Cardiac septum (tissue), 1 donor: ENCODE results near the gene QPCT. TPM values are rescaled to one million over a fixed set of nuclear protein-coding genes. Genes with fewer than 3 reads are reported as not detected.

Experiments
- DNase-seq: peaks from one replicate; pipeline ENCODE4 v3.0.0-alpha.2; 2020; ENCODE audit warnings: low spot score
- intact Hi-C: fragments of 100-400 bp; cut with DNase I; formaldehyde crosslinking; loops from one replicate; pipeline ENCODE4 v1.14.0; 2022
- total RNA-seq: library from RNA; stranded (reverse); fragmentation: NEBNext Ultra II Directional; extraction: Animal tissue kit (Norgen Biotek cat#: 25700); gene quantifications from one replicate; pipeline ENCODE4 v1.2.1, GENCODE V29; 2021
- donor health status: DM: no; HTN: no; CAD: no.

QPCT gene
- total RNA-seq, 1 donor from 2014 or later, result 5.2 TPM

DNA sequence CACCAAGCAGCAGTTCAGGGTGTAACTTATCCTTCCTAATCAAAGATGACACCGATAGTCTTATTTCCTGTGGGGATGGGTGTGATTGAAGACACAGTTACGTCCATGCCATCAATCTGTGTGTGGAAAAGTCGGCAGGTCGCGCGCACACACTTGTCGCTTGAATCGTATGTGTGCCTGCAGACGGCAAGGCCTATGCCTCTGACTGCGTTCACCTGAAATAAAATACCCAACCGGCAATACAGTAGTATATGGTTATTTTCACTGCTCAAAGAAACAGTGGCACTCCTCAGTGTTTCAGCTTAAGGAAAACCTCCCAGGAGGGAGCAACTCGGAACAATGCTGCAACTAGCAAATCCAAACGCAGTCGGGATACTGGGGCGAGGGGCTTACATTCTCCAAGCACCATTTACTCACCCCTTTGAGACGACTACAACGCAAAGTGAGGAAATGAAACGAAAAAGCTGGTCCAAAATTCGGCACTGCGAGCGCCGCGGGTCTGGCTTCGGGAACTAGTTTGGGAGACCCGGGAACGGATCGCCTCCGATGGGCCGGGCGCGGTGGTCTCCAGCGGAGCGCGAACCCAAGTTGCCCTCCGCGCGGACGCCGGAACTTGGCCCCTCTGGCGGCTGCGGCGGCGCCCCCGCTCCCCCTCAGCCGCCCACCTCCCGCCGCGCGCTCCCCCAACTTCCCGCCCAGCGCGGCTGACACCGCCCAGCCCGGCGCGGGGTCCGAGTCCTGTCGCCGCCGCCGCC is 20.5 kb upstream of the QPCT start:
- peak; percentile 77 for DNase-seq
- intact Hi-C loops, result no loop called here

DNA sequence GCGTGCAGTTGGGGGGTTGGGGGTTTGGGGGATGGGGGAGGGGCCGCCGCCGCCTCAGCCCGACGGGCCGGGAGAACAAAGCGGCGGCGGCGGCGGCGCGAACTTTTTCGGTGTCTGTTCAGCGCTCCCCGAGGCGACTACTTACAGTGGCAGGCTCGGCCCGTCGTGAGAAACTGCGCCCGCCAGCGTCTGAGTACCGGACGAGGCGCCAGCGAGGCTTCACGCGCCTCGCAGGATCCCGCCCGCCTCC is 20.0 kb upstream of the QPCT start:
- DNase-seq, result peak; percentile 91
- intact Hi-C loops, result no loop called here

DNA sequence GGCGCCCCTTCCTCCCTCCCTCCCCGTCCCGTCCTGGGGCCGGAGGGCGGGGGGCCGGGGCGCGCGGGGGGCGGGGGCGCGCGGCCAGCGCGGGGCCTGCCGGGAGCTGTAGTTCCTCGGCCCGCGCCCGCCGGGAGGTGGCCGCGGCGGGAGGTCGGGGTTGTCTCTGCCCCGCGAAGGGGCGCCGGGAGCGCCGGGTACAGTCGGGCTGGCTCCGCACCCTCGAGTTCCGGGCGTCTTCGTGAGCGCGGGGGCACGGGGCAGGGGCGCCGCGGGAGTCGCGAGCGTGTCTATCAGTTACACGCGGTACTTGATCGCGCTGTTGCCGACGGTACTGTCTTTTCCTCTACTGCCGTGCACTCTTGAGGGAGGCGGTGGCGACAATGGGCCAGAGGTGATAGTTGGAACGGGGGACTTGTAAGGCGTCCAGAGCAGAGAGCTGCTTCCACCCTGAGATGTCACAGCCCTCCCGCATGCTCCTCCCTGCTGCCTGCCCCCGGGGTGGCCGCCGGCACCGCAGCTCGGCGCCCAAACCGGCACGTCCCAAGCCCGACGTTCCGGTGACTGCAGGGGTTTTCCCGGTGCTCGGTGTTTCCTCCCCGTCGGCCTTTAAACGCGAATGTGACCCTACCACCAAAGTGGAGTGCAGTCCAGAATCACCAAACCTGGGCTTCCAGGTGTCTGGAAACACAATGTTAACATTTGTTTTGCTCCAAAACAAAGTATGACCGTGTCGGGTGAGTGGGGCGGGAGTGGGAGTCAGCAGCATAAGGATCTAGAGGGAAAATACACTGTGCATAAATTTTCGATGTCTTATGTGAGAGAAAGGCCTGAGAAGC is 19.4 kb upstream of the QPCT start, which contains the start of gene PRKD3:
TSS of gene PRKD3 (minus strand) at position 48 of the 839 bp plus-strand sequence. CDS start 8,309 bp downstream, outside the sequence.
- intact Hi-C loops, result no loop called here
- peak; percentile 77 for DNase-seq

DNA sequence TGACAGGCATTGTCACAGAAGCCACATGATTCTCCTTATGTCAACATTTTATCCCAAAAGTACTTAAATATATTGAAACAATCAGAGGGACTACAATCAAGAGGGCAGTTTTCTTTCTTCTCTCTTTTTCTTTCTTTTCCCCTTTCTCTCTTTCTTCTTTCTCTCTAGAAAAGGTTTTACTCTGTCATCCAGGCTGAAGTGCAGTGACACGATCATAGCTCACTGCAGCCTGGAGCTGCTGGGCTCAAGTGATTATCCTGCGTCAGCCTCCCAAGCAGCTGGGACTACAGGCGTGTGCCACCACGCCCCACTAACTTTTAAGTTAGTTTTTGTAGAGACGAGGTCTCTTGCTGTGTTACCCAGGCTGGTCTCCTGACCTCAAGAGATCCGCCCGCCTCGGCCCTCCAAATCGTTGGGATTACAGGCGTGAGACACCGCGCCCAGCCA is 18.8 kb upstream of the QPCT start:
- intact Hi-C loops, result no loop called here
- no peak for DNase-seq

DNA sequence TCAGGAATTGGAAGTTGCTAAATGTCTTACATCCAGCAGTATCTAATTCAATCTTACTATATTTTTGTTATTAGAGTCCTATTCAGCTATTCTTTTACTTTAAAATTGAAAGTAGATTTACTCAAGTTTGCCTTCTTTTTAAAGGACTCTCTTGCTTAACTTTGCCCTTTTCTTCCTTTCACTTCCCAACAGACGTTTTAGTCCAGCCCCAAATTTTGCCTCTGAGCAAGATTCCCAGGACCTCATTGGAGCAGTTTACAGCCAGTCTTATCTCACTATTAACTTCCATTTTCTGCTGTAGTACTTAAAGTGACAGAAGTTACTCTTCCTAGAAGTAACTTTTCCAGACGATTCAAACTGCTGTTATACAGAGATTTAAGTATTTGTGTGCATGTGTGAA is 18.1 kb upstream of the QPCT start:
- intact Hi-C loops, result no loop called here
- DNase-seq, result no peak

DNA sequence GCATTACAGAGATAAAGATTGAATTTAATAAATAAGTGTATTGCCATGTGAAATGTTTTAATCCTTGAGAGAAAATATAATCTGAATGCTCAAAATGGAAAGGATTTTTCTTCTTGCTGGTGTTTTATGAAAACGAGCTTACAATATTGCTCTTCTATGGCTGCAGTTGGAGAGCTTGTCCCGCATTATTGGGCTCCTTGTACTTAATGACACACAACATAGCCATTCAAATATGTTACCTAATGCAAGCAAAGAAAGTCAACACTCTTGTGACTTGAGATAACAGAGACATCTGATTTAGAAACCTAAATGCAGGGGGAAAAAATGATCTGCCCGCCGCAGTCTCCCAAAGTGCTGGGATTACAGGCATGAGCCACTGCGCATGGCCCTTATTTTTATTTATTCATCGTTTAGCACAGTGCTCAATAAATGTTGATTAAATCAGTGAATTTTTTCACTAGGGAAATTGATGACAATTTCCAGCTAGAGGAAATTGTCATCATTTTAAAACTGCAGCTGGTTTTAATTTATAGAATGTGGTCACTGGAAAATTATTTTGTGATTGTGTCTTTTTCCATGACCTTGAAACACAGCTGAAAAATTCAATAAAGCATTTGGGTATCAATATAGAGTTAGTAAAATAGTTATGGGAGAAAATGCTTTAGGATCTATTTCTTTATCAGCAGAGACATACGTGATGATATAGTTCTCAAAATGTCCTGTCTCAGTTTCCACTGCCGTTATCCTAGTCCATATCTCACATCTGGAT is 17.4 kb upstream of the QPCT start:
- intact Hi-C loops, result no loop called here
- DNase-seq, result no peak

DNA sequence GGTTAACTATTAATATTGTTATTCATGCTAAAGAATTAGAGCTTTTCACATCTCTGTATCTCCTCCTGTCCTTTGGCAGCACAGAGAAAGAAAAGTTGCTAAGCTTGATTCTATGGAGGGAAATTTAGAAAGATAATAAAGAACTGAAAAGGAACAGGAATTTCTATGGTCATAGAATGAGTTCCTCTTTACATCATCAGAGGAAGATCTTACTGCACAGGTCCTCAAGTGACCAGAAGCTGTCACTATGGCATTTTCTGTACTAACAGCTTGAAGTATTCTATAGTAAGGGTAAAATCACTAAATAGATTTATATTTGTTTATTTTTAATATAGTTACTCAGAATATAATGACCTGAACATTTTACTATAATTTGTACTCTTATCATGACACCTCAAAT is 13.7 kb upstream of the QPCT start:
- intact Hi-C loops, result no loop called here

DNA sequence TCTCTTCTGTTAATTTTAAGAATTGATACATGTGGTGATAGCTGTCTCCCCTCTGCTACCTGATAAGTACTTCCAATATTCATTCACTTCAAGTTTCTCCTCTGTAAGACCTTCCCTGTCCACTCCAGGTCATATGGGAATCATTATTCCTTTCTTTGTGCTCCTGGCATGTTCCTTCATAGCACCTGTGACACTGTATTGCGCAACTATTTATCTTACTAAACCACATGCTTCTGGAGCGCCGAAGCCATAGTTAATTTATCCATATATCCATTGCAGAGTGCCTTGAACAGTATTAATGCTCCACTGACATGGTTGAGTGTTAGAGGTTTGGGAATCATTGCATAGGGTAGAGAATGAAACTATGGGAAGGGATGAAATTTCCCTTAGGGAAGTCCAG is 11.9 kb upstream of the QPCT start:
- no peak for DNase-seq
- intact Hi-C loops, result no loop called here

More for the DNA sequence above, 13.7 kb upstream of the QPCT start:
- no peak for DNase-seq

DNA sequence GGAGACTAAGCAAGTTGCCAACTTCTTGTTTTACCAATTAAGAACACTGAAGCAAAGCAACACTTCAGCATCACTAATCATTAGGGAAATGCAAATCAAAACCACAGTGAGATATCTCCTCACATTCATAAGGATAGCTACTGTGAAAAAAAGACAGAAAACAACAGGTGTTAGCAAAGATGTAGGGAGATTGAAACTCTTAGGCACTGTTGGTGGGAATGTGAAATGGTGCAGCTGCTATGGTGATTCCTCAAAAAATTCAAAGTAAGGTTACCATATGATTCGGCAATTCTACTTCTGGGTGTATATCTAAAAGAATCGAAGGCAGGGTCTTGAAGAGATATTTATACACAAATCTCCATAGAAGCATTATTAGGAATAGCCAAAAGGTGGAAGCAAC is 11.2 kb upstream of the QPCT start:
- no peak for DNase-seq
- intact Hi-C loops, result no loop called here

DNA sequence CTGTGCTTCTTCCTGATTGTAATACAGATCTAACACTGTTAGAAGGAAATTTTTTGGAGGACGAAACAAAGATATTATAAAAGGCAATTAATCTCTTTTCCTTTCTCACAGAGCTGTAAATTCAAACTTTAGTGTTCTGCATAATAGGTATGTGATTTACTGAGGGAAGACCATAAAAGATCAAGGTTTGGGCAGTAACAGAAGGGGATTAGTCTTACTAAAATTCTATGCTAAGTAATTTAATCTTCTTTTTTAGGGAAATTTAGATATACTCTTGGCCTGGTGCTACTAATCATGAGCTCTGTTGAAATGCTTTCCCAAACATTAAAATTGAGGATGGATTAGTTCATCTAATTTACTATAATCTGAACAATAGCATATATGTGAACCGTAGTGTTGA is 8.8 kb upstream of the QPCT start:
- intact Hi-C loops, result no loop called here
- no peak for DNase-seq

DNA sequence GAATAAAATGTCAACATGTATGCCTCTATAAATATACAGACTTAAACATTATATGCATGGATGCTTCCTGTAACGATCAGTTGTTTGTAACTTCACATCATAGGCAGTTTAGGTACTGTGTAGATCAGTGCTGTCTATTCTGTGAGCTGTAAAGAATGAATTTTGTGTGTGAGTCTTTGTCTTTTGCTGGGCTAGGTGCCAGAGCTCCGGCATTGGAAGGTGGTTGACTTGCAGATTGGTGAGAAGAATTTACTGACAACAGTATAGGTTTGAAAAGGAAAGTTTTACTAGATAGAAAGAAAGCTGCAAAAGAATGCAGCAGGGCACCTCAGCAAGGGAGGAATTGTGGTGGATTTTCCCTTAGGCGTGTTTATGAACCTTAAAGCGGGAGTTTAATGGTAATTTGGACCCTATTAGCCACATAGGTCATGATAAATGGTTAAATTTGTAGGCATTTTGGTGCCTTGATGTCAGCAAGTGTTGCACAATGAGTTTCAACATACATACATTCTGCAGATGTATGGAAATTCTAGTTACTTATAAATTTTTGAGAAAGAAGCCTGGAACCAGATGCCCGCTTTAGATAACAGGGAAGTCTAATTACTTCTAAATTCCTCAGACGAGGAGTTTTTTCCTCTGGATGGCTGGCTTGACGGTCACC is 6.7 kb upstream of the QPCT start:
- intact Hi-C loops, result no loop called here
- no peak for DNase-seq

DNA sequence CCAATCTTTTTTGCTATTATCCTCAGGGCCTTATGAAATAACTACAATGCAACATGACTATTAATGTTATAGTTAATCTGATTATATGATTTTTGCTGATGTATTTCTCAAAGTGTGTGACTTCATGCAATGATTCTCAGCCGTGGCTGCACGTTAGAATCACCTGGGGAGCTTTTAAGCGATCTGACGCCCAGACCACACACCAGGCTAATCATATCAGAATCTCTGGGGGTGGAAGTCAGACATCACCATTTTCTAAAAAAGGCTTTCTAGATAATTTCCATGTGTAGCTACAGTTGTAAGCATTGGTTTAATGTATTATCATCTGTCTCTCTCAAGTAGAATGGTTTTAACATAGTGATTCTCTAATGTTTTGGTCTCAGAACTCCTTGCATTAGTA is 5.5 kb upstream of the QPCT start:
- intact Hi-C loops, result no loop called here
- no peak for DNase-seq

DNA sequence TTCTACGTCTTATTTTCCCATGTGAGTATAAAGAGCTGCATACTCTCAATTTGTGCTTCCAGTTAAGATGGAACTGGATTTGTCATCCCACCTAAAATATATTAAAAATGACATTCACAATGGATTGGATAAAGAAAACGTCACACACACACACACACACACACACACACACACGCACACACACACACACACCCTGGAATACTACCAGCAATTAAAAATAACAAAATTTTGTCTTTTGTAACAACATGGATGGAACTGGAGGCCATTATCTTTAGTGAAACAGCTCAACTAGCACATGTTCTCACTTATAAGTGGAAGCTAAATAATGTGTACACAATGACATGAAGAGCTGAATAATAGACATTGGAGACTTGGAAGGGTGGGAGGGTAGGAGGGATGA is 3.8 kb upstream of the QPCT start:
- no peak for DNase-seq
- intact Hi-C loops, result no loop called here

DNA sequence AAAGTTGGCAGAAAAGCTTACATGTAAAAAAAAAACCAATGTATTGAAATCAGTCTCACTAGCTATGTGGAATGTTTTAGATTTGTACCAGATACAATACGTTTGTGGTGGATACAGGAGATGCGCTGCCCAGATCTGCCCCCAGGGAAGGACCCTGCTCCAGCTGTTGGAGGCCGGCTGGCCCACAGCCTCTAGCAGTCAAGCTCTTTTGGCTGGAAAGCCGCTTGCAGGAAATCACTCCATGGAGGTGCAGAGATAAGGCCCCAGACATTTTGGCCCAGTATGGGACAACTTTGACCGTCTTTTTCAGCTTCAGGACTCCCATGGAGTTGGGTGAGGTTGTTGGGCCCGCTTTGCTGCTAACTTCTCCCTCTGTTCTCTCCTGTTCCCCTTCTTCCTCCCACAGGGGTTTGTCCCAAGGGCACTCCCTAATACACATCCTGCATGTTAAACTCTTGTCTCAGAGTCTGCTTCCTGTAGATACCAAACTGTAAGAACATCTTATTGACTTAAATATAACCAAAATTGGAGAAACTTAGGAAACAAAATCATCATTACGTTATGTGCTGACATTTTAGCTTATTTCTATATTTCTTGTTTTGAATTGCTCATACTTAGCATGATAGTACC is 1.7 kb upstream of the QPCT start:
- intact Hi-C loops, result loop anchor here (2.0 kb wide), 1 partner anchor 48 kb away; no protein-coding TSS in a partner anchor
- no peak for DNase-seq

DNA sequence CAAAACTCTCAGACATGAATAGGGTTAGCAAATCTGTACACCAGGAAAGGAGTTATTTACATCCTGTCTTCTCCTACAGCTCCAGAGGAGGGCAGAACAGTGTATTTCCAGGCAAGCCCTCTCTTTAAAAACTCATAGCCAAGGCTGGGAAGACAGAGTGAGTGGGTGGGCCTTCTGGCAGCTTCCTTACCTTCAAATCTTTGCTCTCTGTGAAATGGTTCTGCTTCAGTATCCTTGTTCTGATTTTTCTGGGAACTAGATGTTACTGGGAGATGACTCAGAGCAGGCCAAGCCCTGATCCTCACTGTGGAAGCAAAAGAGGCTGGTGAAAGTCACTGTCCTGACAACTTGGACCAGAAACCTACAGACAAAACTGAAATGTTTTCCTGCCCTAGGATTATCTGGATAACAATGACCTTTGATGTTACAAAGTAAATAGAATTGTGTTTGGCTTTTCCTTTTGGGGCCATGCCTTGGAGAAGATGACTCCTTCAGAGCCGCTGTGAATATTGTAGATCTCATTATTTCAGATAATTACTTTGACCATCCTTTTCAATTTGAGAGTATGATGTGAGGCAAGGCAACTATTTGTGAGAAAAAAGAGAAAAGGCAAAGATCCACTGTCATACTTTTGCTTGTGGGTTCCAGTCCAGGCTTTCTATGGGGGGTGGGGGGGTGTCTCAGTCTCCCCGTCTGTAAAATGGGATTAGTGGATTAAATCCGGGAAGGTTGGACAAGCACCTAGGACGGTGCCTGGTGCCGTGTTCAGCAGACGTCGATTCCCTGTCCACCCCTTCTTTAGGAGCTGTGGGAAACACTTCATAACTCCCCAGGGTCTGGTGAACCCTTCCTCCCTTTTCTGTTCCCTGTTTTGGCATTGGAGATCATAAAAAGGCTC is 644 bp upstream of the QPCT start:
- no peak for DNase-seq

DNA sequence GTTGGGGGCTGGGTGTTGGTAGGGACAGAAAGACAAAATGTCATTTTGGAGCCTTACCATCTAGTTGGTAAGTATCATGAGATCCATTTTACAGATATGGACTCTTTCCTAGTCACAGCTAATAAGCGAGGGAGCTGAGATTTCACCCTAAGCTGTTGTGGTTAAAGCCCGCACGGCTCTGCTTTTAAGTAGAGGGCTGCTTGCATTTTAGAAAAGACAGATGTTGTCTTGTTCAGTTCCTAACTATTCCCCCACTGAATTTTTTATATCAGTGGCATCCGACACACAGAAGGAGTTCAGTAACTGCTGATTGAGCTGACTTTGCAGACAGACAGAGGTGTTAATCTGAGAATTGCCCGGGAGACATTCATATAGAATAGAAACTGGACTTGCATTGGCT is 3.7 kb downstream of the QPCT start:
- intact Hi-C loops, result no loop called here
- no peak for DNase-seq

More for the DNA sequence above, 644 bp upstream of the QPCT start:
- intact Hi-C loops, result loop anchor here (2.0 kb wide), 1 partner anchor 47 kb away; no protein-coding TSS in a partner anchor

DNA sequence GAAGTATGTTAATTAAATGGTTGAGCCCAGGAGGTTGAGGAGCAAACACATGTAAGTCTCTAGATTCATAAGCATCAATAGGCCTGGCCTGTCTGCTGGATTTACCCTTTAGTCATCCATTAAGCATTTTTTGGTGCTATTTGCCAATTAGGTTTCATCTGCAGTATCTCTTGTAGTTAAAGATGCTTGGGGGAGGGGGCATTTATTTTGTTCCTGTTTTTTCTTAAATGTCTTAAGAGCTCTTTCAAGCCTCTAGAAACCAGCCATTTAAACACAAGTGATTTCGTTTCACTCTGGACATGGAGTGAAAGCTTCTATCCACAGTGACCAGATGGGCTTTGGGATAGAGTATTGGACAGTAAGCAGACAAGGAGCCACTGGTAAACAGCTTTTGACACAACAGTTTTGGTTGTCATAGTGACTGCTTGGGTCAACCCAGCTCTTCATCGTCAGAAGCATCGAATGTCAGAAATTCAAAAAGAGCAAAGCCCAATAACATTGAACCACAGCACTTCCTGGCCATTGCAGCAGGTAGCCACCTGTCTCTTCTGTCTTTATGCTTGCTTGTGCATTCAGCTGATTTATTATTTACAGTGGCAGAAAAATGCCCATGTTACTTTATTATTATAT is 4.9 kb downstream of the QPCT start:
- no peak for DNase-seq
- intact Hi-C loops, result no loop called here

DNA sequence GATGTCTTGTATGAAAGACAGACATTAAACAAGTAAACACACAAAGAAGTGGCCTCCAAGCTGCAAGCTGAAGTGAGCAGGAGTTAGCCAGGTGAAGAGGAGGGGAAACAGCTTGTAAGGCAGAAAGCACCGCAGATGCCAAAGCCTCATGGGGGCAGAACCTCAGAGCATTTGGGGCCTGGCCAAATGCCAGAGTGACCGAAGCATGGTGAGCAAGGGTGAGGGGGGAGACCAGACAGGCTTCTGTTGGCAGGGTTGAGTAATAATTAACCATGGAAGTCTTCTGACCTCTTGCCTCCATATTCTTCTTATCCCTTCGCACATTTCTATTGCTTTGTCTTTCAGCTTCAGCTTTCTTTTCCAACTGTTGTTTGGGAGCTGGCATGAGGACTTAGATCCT is 5.6 kb downstream of the QPCT start:
- intact Hi-C loops, result no loop called here
- no peak for DNase-seq
